Measurements from ENCODE around the gene FGFR1OP2.
"Not testable (repeated sequence)": the region's sequence is repeated elsewhere in the genome, so short reads cannot be mapped to it uniquely, and the experiment has no call there.

Gene FGFR1OP2

GRCh38 chr12:26940516-26941214, 2.4 kb downstream of the FGFR1OP2 start:
- in situ Hi-C loops (cut with MboI; ENCODE audit: low pct_unique_long_range_greater_than_20kb, low sequenced_read_pairs, unreplicated experiment): no loop called here
- no peak for DNase-seq (ENCODE audit: low spot score)
- no peak for TF ChIP-seq CTCF (IDR thresholded peaks at IDR 0.05; ENCODE audit: extremely low read depth, insufficient read depth, missing control alignments)

- no peak for TF ChIP-seq CTCF (IDR thresholded peaks at IDR 0.05; ENCODE audit: extremely low read depth, insufficient read depth, missing control alignments)
- in situ Hi-C loops (cut with MboI; ENCODE audit: low pct_unique_long_range_greater_than_20kb, low sequenced_read_pairs, unreplicated experiment): no loop called here
- no peak for DNase-seq (ENCODE audit: low spot score)
Observed at GRCh38 chr12:26941215-26941594, 2.9 kb downstream of the FGFR1OP2 start.

DNA sequence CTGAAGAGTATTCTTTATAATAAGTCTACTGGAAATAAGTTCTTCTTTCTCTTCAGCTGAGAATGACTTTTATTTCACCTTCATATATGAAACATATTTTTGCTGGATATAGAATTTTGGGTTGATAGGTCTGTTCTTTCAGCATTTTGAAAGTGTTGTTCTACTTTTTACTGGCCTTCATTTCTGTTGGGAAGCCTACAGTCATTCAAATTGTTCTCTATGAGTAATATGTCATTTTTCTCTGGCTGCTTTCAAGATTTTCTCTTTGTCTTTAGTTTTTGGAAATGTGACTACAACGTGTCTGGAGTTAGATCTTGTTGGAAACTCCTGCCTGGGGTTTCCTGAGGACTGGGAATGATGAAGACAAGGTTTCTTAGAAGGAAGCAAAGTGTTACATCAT, 10.0 kb downstream of the FGFR1OP2 start:
- no peak for DNase-seq (ENCODE audit: low spot score)
- no peak for TF ChIP-seq CTCF (IDR thresholded peaks at IDR 0.05; ENCODE audit: extremely low read depth, insufficient read depth, missing control alignments)
- in situ Hi-C loops (cut with MboI; ENCODE audit: low pct_unique_long_range_greater_than_20kb, low sequenced_read_pairs, unreplicated experiment): no loop called here

DNA sequence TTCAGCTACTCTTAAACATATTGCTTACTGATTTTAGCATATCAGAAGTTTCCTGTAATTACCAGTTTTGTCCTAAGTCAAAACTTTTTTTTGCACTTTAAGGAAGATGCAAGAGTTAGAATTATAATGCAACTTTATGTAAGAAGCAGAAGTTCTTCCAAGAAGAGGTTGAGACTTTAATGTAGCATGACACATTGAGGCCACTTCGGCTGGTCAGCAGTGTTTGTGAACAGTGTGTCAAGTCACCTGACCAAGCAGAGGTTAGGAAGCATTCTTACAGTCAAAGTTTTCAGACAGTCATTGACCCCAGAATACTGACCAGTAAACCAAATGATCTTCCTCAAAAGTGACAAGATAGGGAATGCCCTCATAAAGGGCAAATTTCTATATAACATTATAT, 15.2 kb downstream of the FGFR1OP2 start:
- in situ Hi-C loops (cut with MboI; ENCODE audit: low pct_unique_long_range_greater_than_20kb, low sequenced_read_pairs, unreplicated experiment): no loop called here

DNA sequence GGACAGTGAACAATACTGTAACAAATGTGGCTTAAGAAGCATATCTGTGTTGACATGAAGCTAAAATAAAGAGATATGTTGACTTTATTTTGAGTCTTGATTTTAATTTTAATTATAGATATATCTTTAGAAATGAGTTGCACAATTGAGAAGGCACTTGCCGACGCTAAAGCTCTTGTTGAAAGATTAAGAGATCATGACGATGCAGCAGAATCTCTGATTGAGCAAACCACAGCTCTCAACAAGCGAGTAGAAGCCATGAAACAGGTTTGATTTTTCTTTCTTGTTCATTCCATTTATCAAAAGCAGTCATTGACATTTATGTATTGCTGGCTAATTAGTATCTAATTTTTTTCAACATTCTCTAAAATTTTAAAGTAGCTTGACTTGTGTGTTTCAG, 15.8 kb downstream of the FGFR1OP2 start:
- no peak for DNase-seq (ENCODE audit: low spot score)
- no peak for TF ChIP-seq CTCF (IDR thresholded peaks at IDR 0.05; ENCODE audit: extremely low read depth, insufficient read depth, missing control alignments)
- in situ Hi-C loops (cut with MboI; ENCODE audit: low pct_unique_long_range_greater_than_20kb, low sequenced_read_pairs, unreplicated experiment): no loop called here

More for the DNA sequence above, 15.2 kb downstream of the FGFR1OP2 start:
- DNase-seq (ENCODE audit: low spot score): no peak
- no peak for TF ChIP-seq CTCF (IDR thresholded peaks at IDR 0.05; ENCODE audit: extremely low read depth, insufficient read depth, missing control alignments)

GRCh38 chr12:26961391-26961790, 23.1 kb downstream of the FGFR1OP2 start:
- in situ Hi-C loops (cut with MboI; ENCODE audit: low pct_unique_long_range_greater_than_20kb, low sequenced_read_pairs, unreplicated experiment); DNase-seq (ENCODE audit: low spot score): not testable (repeated sequence)

GRCh38 chr12:26961803-26962202, 23.5 kb downstream of the FGFR1OP2 start:
- no peak for DNase-seq (ENCODE audit: low spot score)
- in situ Hi-C loops (cut with MboI; ENCODE audit: low pct_unique_long_range_greater_than_20kb, low sequenced_read_pairs, unreplicated experiment): no loop called here
- TF ChIP-seq CTCF (IDR thresholded peaks at IDR 0.05; ENCODE audit: extremely low read depth, insufficient read depth, missing control alignments): no peak
